Smooth muscle cell (in vitro differentiated cells): ENCODE results near the gene ACOT11. TPM values are rescaled to one million over a fixed set of nuclear protein-coding genes. Genes with fewer than 3 reads are reported as not detected.

Source experiments
- DNase-seq: peaks from one replicate; lab custom pipeline; 2025; ENCODE audit not compliant: unreplicated experiment; lab: John Stamatoyannopoulos, UW
- H2AFZ ChIP-seq: fragments of 200-600 bp; sonication (generic); 2 replicates; pipeline ENCODE4 v1.6.0; 2016; ENCODE audit warnings: antibody characterized with exemption, low read depth, mild to moderate bottlenecking
- H3F3A ChIP-seq: fragments of 200-600 bp; sonication (generic); 2 replicates; pipeline ENCODE4 v1.6.0; 2017; ENCODE audit warnings: antibody characterized with exemption, low read depth
- H3K27ac ChIP-seq: fragments of 200-600 bp; sonication (generic); 2 replicates; pipeline ENCODE4 v1.5.1; 2016; ENCODE audit warnings: low read depth, mild to moderate bottlenecking
- H3K27me3 ChIP-seq: fragments of 200-600 bp; sonication (generic); 2 replicates; pipeline ENCODE4 v1.6.1; 2016; ENCODE audit warnings: low read depth, mild to moderate bottlenecking
- H3K36me3 ChIP-seq: fragments of 200-600 bp; sonication (generic); 2 replicates; pipeline ENCODE4 v1.5.1; 2016; ENCODE audit warnings: low read depth
- H3K4me1 ChIP-seq: fragments of 200-600 bp; sonication (generic); 2 replicates; pipeline ENCODE4 v1.5.1; 2016; ENCODE audit warnings: low read depth
- H3K4me2 ChIP-seq: fragments of 200-600 bp; sonication (generic); 2 replicates; pipeline ENCODE4 v1.6.0; 2016; ENCODE audit warnings: mild to moderate bottlenecking
- H3K4me3 ChIP-seq: fragments of 200-600 bp; sonication (generic); 2 replicates; pipeline ENCODE4 v1.5.1; 2016; ENCODE audit warnings: mild to moderate bottlenecking
- H3K79me2 ChIP-seq: fragments of 200-600 bp; sonication (generic); 2 replicates; pipeline ENCODE4 v1.6.0; 2016; ENCODE audit warnings: low read depth, mild to moderate bottlenecking
- H3K9ac ChIP-seq: fragments of 200-600 bp; sonication (generic); 2 replicates; pipeline ENCODE4 v1.6.0; 2016; ENCODE audit warnings: low read depth
- H3K9me3 ChIP-seq: fragments of 200-600 bp; sonication (generic); replicated peaks from 2 replicates; pipeline ENCODE4 v1.5.1; 2016; ENCODE audit warnings: low read depth
- H4K20me1 ChIP-seq: fragments of 200-600 bp; sonication (generic); 2 replicates; pipeline ENCODE4 v1.6.0; 2016; ENCODE audit warnings: low read depth
- WGBS: methylation state at CpG from one replicate; pipeline ENCODE4 v1.1.7; 2016; ENCODE audit warnings: low lambda C conversion rate; 5-methylcytosine and 5-hydroxymethylcytosine counted together
- polyA plus RNA-seq: library from polyadenylated mRNA; unstranded; fragments of >200 nt; fragmentation: Nextera tagmentation; extraction: Ambion mirVana; gene quantifications from 2 replicates; pipeline ENCODE4 v1.2.1, GENCODE V29; 2016
- total RNA-seq: library from RNA; depleted of rRNA; stranded (reverse); fragments of >200 nt; gene quantifications from 2 replicates; pipeline ENCODE4 v1.2.3, GENCODE V29; 2014
- TF ChIP-seq, protein P1 (sequence below): fragments of 200-600 bp; sonication (generic); IDR thresholded peaks from 2 replicates; pipeline ENCODE4 v1.5.1; 2017; ENCODE audit warnings: borderline replicate concordance, mild to moderate bottlenecking, antibody characterized with exemption; ENCODE audit not compliant: insufficient read depth, poor library complexity, severe bottlenecking

Gene ACOT11
- total and polyA plus RNA-seq, 2 experiments from 2014 or later: 1.6 to 4.8 TPM

DNA sequence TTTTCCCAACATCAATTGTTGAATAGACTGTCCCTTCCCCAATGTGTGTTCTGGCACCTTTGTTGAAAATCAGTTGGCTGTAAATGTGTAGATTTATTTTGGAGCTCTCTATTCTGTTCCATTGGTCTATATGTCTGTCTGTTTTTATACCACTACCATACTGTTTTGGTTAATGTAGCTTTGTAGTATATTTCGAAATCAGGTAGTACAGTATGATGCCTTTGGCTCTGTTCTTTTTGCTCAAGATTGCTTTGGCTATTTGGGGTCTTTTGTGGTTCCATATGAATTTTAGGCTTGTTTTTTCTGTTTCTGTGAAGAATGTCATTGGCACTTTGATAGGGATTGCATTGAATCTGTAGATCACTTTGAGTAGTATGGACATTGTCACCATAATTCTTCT is 8.1 kb downstream of the ACOT11 start:
- no peak for DNase-seq
- H3K27ac ChIP-seq: no peak overlapping the region
- no peak overlapping the region for H2AFZ ChIP-seq
- no peaks in the 10 kb centered on the region for H3K79me2 ChIP-seq
- no peaks in the 10 kb centered on the region for H3K36me3 ChIP-seq
- no peak overlapping the region for H3K4me3 ChIP-seq
- 93% methylated on average over 1 of the region's 1 CpG for WGBS
- H3K9me3 ChIP-seq: no peaks in the 10 kb centered on the region
- TF ChIP-seq, protein P1, sequence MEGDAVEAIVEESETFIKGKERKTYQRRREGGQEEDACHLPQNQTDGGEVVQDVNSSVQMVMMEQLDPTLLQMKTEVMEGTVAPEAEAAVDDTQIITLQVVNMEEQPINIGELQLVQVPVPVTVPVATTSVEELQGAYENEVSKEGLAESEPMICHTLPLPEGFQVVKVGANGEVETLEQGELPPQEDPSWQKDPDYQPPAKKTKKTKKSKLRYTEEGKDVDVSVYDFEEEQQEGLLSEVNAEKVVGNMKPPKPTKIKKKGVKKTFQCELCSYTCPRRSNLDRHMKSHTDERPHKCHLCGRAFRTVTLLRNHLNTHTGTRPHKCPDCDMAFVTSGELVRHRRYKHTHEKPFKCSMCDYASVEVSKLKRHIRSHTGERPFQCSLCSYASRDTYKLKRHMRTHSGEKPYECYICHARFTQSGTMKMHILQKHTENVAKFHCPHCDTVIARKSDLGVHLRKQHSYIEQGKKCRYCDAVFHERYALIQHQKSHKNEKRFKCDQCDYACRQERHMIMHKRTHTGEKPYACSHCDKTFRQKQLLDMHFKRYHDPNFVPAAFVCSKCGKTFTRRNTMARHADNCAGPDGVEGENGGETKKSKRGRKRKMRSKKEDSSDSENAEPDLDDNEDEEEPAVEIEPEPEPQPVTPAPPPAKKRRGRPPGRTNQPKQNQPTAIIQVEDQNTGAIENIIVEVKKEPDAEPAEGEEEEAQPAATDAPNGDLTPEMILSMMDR: no peak
- H4K20me1 ChIP-seq: no peaks in the 10 kb centered on the region
- peaks cover 7% of the 10 kb centered on the region for H3F3A ChIP-seq
- H3K9ac ChIP-seq: no peak overlapping the region
- no peaks in the 10 kb centered on the region for H3K4me1 ChIP-seq
- H3K4me2 ChIP-seq: no peak overlapping the region
- no peaks in the 10 kb centered on the region for H3K27me3 ChIP-seq

DNA sequence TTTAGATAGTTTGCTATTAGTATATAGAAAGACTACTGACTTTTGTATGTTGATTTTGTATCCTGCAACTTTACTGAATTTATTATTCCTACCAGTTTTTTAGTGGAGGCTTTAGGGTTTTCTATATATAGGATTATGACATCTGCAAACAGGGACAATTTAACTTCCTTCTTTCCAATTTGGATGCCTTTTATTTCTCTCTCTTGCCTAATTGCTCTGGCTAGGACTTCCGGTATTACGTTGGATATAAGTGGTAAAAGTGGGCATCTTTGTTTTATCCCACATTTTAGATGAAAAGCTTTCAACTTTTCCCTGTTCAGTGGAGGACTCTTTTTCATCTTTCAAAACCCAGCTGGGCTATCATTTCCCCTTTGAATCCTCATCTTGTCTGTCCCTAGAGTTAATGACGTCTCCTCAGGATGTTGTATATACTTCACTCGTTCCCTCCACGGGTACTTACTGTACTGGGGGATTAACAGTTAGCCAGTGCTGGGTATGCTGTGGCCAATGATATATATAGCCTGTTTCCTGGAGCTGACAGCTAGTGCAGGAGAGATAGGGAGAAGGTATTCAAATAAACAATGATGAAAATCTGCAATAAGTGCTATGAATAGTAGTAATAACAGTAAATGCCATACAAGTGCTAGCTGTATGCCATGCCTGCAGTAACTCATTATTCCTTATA is 9.8 kb downstream of the ACOT11 start:
- no peak overlapping the region for H3K4me3 ChIP-seq

DNA sequence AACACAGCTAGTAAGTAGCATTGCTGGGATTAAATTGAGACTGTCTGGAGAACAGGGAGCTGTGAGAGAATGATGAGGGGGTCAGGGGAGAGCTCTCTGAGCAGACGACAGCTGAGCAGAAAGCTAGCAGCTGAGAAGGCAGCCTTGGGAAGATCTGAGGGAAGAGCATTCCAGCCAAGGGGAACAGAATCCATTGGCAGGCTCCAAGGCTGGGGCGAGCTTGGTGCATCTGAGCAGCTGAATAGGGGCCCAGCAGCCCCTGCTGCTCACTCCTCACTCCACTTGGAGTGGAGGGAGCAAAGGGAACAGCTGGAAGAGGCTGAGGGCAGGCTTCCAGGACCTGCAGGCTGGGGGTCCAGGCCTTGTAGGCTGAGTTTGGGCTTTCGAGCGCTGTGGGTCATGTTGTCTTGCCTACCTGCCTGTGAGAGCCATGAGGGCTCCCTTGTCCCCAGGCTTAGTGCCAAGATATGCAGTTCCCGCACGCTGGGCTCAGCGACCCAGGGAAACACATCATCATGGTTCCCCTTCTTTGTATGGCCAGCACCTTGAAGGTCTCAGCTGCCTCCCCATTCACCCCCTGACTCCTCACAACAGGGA is 10.5 kb downstream of the ACOT11 start:
- Histone ChIP-seq H3K4me2 (no peak overlapping the region), H2AFZ (no peak overlapping the region), H3K27me3 (no peaks in the 10 kb centered on the region), H3K4me3 (no peak overlapping the region), H3F3A (peaks cover 7% of the 10 kb centered on the region), H3K9me3 (no peaks in the 10 kb centered on the region), H4K20me1 (no peaks in the 10 kb centered on the region), H3K27ac (no peak overlapping the region), H3K4me1 (no peaks in the 10 kb centered on the region), H3K36me3 (no peaks in the 10 kb centered on the region), H3K79me2 (no peaks in the 10 kb centered on the region), H3K9ac (no peak overlapping the region)
- TF ChIP-seq, protein P1: no peak
- no peak for DNase-seq
- 86% methylated on average over 7 of the region's 7 CpGs for WGBS

More for the DNA sequence above, 9.8 kb downstream of the ACOT11 start:
- Histone ChIP-seq H3F3A (peaks cover 7% of the 10 kb centered on the region), H3K9me3 (no peaks in the 10 kb centered on the region), H4K20me1 (no peaks in the 10 kb centered on the region), H3K27ac (no peak overlapping the region), H3K9ac (no peak overlapping the region), H2AFZ (no peak overlapping the region), H3K4me2 (no peak overlapping the region), H3K79me2 (no peaks in the 10 kb centered on the region), H3K36me3 (no peaks in the 10 kb centered on the region), H3K4me1 (no peaks in the 10 kb centered on the region), H3K27me3 (no peaks in the 10 kb centered on the region)
- TF ChIP-seq, protein P1: no peak
- DNase-seq: no peak
- 45% methylated on average over 5 of the region's 5 CpGs for WGBS
